HL-60 (cell line): ENCODE results near the gene NF1.

ENCODE experiments used
- DNase-seq, 2 experiments: peaks; one replicate each; pipeline ENCODE4 v3.0.0-alpha.2; 2010 to 2020; ENCODE audit warnings: low read depth in 1 of 2, low spot score in 1 of 2
- H3K27ac ChIP-seq: fragments of 250-450 bp; sonication (Bioruptor Pico); replicated peaks from 2 replicates; pipeline ENCODE4 v1.5.1; 2020; ENCODE audit warnings: mild to moderate bottlenecking, moderate library complexity
- H3K27me3 ChIP-seq: fragments of 250-450 bp; sonication (Bioruptor Pico); 2 replicates; pipeline ENCODE4 v1.5.1; 2021; ENCODE audit warnings: mild to moderate bottlenecking, moderate library complexity; ENCODE audit not compliant: insufficient read depth, poor library complexity, severe bottlenecking
- H3K4me3 ChIP-seq: replicated peaks from 2 replicates; pipeline ENCODE4 v1.5.1; 2011; ENCODE audit warnings: mild to moderate bottlenecking, control low read depth, low read length; ENCODE audit not compliant: insufficient read depth
- CTCF ChIP-seq: IDR thresholded peaks from one replicate; pipeline ENCODE4 v1.5.1; 2011; ENCODE audit warnings: low read length, control low read depth, inconsistent platforms; ENCODE audit not compliant: insufficient read depth
- GABPA ChIP-seq: IDR thresholded peaks from 2 replicates; pipeline ENCODE4 v1.6.1; 2012; ENCODE audit warnings: low read depth
- POLR2AphosphoS5 ChIP-seq: IDR thresholded peaks from 2 replicates; pipeline ENCODE4 v1.6.1; 2012; ENCODE audit warnings: low read depth
- REST ChIP-seq: IDR thresholded peaks from 2 replicates; pipeline ENCODE4 v1.6.1; 2012; ENCODE audit warnings: low read depth; ENCODE audit not compliant: insufficient replicate concordance
- SPI1 ChIP-seq: IDR thresholded peaks from 2 replicates; pipeline ENCODE4 v1.6.1; 2012; ENCODE audit warnings: low read depth, mild to moderate bottlenecking, borderline replicate concordance

The NF1 gene

DNA sequence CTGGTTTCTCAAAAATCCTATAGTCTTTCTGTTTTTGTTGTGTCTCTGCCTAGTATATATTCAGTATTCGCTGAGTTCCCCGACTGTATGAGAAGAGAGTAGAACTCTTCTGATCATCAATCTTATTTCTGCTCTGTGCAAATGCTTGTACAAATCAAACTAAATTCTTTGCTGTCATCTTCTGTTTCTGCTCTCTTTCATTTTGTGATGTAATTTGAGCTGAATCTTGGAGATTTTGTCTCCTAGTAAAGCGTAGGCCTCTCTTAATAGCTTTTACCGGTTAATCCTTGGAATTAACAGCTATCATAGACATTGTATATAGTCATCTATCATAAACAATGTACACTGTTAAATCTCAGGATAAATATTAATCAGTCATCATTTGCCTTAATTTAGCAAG lies 140.3 kb downstream of the NF1 start:
- Histone ChIP-seq H3K27ac (no peak overlapping the region), H3K27me3 (no peaks in the 10 kb centered on the region), H3K4me3 (no peak overlapping the region)
- no peak for DNase-seq
- no peak for TF ChIP-seq CTCF
- no peak for TF ChIP-seq SPI1
- no peak for TF ChIP-seq REST
- no peak for TF ChIP-seq GABPA

- TF ChIP-seq GABPA (no peak), REST (no peak), SPI1 (no peak), POLR2AphosphoS5 (no peak), CTCF (no peak)
- no peak overlapping the region for H3K27ac ChIP-seq
- no peak overlapping the region for H3K4me3 ChIP-seq
- DNase-seq = no peak
- H3K27me3 ChIP-seq = no peaks in the 10 kb centered on the region
Measured at GRCh38 chr17:31236137-31236536, 141.4 kb downstream of the NF1 start.

- H3K27me3 ChIP-seq = no peaks in the 10 kb centered on the region
- DNase-seq = no peak
- no peak for TF ChIP-seq REST
- TF ChIP-seq GABPA = no peak
- TF ChIP-seq POLR2AphosphoS5 = no peak
- no peak for TF ChIP-seq CTCF
- no peak for TF ChIP-seq SPI1
- H3K4me3 ChIP-seq = no peak overlapping the region
- H3K27ac ChIP-seq = no peak overlapping the region
Measured at GRCh38 chr17:31236712-31237111, 141.9 kb downstream of the NF1 start.
